Kidney capillary endothelial cell (primary cell): ENCODE results near the gene JARID2.

Experiments used
- DNase-seq: peaks from one replicate; pipeline ENCODE4 v3.0.0-alpha.2; 2018; ENCODE audit warnings: low spot score

JARID2 gene

DNA sequence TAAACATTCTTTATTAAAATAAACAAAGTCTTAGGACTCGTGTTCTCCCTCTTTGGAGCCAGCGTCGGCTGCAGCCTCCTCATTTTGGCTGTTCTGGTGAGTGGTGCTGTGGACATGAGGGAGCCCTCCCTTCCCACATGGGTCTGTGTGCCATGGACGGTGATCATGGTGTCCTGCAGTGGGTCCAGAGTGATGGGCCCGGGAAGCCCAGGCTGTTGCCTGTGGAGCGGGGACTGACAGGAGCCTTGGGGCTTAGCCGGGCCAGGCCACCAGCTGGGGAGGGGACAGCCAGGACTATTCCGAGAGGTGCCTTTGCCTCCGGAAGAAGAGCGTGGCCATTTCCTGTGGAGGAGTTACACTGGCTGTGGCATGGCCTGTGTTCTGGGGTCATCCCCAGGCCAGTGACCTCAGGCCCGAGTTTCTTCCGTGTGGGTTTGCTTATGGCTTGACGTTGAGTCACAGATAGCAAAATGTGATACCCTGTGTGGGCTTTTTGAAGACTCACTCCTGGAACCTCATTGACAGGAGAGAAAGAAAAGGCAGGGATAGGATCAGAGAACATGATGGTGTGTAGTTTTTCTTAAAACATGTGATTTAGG is 263.6 kb downstream of the JARID2 start:
- peak; percentile 29 for DNase-seq

DNA sequence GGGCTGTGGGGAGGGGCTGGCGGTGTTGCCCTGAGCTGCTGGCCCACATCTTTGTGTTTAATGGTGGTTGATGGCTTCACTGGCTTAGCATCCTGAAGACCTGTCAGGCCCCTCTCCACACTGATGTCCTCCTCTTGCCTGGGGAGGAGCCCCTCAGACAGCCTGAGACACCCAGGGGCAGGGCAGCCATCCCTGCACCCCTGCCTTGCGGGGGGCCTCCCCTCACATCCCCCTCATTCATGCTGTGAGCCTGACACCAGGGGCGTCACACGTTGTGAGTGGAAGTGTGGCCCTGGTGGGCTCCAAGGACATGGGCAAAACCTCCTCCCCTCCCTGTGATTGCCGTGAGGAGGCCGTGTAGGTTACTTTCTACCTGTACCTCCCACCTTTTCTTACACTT is 264.3 kb downstream of the JARID2 start:
- no peak for DNase-seq

DNA sequence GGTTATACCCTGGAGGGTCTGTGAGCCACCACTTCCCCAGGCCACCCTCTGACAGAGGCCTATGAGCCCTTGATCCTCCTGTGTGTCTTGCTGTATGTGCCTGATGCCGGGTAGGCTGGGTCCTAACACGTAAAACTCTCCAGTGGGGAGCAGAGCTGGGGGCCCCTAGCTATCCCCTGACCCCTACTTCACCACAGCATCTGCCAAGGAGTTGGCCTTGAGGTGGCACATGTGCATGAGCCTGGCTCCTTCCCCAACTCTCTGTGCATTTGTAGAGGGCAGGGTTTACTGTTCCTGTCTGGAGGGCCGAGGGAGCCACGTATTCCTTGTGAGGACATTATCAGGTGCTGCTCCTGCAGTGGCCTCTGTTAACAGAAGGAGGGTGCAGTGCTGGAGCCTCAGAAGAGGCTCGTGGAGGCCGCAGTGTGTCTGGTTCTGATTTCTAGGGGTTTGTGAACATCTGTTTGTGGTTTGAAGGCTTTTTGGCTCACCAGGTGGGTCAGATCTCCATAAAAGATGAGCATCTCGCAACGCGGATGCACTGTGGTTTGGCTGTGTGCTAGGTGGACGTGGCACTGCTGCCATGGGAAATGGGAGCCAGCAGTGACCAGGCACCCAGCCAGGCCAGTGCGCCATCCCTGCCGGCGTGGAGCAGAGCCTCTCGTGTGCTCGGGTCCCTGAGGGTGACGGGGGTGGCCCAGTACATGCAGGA is 264.8 kb downstream of the JARID2 start:
- DNase-seq: no peak

DNA sequence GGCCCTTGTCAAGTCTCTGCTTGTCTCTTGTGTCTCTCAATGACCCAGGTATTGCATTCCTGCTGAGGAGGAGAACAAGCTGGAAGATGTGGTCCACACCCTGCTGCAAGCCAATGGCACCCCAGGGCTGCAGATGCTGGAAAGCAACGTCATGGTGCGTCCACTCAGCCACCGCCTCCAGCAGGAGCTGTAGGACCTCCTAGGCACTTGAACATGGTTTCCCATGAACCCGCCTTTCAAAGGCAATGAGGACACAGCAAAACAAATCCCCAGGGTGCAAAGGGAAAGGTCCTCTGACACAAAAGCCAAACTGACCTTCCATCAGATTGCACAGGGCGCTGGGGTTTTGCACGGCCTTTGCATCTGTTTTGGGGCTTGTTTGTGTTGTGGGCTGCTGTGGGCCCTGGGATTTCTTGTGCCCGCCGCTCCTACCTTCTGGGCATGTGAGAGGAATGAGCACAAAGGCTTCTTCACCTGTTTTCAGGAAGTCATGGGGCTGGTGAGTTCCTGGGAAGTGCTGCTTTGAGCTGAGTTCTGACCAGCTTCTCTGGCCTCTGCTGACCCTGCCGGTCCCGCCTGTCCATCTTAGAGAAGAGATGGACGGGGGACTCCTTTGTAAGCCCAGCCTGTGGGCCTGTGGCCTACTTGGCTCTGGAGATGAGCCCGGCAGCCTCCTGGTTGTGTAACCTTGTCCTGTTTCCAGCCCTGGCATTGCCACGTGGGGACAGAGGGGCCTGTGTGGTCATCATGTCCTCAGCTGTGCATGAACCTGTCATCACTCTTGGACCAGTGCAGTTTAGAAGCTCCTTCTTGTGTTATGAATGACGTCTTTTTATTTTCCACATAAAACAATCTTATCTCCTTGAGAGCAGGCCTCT is 265.6 kb downstream of the JARID2 start:
- no peak for DNase-seq

DNA sequence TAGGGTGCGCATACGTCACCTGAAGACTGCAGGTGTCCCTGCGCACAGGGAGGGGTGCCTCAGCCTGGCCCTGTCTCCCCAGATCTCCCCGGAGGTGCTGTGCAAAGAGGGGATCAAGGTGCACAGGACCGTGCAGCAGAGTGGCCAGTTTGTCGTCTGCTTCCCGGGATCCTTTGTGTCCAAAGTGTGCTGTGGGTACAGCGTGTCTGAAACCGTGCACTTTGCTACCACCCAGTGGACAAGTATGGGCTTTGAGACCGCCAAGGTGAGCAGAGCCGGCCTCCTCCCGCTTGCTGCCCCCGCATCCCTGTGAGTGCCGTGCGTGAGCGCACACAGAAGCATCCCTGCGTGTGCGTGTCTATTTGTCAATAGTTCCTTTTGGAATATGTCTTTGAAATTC is 266.3 kb downstream of the JARID2 start:
- no peak for DNase-seq

DNA sequence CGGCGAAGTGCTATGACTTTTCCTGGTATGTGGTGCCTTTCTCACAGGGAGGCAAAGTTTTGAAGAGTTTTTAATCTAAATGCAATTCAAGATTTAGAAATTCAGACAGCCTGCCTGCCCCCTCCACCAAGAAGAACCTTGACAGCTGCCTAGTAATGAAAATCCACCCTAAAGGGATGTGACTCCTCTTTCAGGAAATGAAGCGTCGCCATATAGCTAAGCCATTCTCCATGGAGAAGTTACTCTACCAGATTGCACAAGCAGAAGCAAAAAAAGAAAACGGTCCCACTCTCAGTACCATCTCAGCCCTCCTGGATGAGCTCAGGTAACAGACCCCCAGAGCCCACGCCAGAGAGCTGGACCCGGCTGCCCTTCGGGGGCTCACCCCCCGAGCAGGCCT is 266.9 kb downstream of the JARID2 start:
- DNase-seq: peak; percentile 43

DNA sequence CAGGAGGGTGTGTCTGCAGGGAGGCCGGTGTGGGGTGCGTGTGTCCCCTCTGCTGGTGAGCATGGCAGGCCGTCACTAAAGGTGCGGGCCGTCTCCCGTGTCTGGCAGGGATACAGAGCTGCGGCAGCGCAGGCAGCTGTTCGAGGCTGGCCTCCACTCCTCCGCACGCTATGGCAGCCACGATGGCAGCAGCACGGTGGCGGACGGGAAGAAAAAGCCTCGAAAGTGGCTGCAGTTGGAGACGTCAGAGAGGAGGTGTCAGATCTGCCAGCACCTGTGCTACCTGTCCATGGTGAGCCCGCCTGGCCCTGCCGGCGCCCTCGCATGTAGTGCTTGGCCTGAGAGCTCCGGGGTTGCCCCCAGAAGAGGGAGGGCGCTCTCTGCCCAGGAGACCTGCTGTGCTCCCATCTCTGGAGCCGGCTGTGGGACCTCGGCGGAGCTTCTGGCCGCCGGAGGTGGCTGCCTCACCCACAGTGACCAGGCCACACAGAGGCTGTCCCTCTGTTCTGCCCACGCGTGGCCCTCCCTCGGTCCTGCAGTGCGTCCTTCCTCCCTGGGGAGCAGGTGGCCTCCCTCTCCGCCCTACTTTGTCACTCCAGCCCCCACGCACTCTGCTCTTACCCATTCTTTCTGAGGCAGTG is 267.4 kb downstream of the JARID2 start:
- no peak for DNase-seq

DNA sequence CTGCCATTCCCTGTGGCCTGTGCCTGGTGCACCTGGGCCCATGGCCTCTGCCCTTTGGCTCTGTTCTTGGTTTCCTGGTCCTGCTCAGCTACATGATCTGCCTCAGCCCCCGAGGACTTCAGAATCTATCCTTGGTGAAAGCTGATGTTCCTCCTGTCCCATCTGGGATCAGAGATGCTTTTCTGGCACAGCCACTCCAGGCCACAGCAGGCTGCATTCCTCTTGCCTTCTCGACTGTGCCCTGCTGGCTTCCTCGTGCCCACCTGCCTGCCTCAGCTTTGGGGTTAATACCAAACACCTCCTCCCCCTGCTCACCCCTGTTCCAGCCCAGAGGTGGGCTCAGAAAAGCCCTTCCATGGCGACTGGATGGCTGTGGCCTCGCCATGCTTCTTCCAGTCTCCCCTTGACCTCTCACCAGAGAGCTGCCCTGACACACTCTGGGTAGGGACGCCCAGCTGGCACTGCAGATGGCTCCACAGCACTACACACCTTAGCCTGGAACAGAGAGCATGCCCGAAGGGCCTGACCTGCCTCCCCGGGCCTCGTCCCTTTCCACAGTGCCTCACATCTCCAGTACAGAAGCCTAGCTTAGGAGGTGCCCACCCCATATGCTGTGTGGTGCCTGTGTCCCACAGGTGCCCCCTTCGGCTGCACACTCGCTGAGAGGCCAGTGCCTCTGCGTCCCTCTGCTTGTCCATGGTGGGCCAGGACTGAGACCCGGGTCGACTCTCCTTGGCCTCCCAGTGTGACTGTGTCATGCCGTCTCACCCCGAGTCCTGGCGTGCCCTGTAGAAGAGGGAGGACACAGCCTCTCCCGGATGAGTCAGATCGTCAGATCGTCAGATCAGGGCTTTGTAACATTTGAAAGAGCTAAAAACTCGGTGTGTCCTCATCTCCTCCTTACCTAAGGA is 268.2 kb downstream of the JARID2 start:
- DNase-seq: no peak

DNA sequence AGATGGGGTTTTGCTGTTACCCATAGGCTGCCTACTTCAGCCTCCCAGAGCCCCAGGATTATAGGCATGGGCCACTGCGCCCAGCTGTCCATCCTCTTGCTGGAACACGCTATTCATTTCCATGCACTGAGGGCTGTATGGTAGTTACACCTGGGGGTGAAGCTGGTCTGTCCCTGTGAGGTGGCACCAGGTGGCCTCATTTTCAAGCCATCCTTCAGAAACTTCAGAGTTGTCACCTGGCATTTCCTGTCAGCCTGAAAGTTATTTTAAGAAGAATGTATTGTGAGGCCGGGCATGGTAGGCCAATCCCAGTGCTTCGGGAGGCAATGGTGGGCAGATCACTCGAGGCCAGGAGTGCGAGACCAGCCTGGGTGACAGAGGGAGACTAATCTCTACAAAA is 269.4 kb downstream of the JARID2 start:
- DNase-seq: no peak

DNA sequence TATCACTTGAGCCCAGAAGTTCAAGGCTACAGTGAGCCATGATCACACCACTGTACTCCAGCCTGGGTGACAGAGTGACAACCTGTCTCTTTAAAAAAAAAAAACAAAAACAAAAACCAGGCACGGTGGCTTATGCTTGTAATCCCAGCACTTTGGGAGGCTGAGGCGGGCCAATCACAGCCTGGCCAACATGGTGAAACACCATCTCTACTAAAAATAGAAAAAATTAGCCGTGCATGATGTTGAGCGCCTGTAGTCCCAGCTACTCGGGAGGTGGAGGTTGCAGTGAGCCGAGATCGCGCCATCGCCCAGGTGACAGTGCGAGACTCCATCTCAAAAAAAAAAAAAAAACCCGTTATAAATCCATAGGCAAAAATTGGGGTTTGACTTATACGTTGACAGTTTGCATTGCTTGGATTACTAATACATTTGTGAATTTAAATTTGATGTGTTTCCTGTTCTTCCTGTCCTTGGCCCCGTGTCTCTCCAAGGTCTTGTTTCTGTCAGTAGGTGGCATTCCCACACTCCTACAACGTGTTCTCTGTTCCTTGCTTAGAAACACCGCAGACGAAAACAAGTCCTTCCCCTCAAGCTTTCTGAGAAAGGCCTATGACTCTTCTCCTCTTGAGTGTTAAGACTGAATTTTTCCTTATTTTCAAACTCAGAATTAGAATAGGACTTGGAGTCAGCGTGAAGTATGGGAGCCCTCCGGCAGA is 269.9 kb downstream of the JARID2 start:
- no peak for DNase-seq

DNA sequence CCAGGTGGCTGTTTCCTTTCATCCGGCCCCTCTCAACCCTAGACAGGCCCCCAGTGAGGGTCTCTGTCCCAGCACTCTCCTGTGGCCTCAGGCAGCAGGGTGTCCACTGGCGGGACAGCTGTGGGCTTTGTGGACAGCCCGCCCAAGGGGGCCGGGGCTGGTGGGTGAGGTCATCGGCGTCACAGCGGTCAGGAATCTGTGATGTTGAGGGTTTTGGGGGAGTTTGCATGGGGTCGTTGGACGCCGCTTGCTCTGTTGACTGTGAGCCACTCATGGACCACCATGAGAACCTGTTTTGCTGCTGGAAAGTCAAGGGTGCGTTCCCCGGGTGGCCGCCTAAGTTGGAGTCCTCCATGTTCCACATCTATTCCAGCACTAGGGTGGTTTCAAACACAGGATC is 270.5 kb downstream of the JARID2 start:
- no peak for DNase-seq

DNA sequence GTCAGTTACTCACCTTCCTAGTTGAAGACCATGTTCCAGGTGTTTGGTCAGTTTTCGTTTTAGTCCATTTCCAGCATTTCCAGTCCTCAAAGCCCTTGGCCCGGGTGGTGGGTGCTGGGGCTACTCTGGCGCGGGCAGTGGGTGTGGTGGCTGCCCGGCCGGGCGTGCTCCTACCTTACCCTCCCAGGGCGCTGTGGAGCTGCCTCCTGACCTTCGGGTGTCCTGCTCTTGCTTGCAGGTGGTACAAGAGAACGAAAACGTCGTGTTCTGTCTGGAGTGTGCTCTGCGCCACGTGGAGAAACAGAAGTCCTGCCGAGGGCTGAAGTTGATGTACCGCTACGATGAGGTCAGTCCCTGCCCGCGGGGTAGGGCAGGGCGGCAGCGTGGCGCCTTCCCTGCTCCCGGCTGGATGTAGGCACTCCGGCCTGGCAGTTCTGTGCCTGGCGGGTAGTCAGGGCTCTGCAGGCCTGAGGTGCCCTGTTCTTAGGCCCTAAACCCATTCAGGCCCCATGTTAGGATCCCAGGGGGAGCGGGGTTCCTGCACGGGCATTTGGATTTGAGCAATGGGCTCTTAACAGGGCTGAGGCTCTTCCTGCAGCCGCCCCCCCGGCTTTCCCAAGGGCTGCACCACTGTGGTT is 271.2 kb downstream of the JARID2 start:
- no peak for DNase-seq

DNA sequence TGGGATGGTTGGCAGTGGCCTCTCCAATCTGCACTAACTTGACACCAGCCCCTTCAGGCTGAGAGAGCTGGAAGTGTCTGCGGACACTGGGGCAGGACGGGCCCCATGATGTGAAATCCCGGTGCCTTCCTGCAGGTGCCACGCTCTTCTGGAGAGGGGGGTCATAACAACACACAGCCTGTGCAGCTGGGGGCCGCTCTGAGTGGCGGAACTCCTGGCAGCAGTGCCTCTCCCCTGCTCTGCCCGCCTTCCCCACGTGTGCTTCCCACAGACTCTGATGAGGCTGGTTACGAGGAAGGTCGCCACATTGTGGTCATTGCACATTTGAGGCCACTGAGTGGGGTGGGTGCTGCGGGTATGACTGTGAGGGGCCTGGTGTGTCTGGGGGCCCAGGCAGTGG is 271.7 kb downstream of the JARID2 start:
- DNase-seq: no peak

DNA sequence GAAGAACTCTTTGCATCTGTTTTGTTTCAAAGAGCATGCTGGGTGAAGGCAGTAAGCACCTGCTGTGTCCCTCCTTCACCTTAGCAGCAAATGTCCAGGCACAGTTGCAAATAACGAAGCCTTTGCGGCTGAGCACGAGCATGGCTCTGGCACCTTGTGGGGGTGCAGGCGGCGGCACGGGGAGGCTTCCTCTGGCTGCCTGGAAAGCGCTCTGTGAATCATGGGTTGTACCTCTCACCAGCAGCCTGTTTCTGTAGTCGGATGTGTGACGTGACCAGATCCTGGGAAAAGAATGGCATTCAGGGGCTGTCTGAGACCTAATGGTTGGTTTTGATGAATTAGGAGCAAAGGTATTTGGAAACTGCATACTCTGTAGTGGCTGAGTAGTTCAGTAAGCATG is 272.2 kb downstream of the JARID2 start:
- no peak for DNase-seq

DNA sequence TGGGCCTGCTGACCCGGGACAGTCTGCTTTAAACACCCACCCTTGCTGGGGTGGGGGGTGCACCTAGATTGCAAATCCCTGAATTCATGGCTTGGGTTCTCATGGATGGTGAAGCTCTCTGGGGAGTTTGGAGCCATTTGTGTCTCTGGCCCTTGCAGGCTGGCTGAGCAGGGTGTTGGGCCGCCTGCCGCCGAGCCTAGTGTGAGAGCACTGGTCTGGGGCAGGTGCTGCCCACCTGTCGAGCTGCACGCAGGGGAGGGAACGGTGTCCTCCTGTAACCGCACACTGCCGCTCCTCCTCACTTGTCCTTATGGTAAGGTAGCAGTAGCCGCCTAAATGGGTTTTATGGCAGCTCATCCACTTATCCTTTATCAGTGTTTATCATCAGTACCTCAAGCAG is 273.0 kb downstream of the JARID2 start:
- DNase-seq: no peak

DNA sequence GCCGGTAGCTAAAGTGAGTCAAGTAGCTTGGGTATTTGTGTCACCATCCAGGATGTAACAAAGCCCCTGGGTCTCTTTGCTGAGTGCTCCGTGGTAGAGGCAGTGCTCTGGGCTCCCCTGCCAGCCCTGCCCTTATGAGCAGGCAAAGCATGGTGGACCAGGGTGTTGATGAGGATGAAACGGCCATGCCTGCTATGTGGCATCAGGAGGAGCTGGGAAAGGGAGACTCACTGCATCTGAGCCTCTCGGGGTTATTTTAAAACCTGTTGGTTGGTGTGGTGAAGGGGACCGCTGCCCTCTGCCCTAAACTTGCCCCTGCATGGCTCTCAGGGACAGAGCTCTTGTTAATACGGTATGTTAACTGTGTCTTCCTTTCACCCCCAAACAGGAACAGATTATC is 273.8 kb downstream of the JARID2 start:
- no peak for DNase-seq

DNA sequence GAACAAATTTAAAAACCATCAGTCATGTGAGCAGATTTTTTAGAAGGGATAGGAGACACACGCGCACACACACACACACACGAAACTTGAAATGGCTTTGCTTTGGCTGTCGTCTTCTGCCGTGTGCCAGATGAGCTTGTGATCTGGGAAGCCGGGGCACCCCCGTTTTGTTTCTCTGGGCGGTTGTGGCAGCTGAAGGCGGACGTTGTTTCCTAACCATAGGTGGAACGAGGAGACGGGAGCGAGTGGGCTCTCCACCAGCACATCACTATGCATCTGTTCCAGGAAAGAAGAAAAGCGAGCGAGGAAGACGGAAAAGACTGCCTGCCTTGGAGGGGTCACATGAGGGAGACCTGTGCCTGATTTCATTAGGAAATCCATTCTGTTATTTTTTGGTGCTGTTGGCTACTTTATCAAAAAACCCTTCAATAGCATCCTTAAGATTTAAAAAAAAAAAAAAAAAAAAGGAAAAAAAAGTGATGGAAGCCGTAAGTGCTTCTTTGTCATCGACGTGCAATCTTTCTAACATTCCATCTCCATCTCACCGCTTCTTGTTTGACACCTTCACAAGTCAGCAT is 274.8 kb downstream of the JARID2 start:
- DNase-seq: no peak

DNA sequence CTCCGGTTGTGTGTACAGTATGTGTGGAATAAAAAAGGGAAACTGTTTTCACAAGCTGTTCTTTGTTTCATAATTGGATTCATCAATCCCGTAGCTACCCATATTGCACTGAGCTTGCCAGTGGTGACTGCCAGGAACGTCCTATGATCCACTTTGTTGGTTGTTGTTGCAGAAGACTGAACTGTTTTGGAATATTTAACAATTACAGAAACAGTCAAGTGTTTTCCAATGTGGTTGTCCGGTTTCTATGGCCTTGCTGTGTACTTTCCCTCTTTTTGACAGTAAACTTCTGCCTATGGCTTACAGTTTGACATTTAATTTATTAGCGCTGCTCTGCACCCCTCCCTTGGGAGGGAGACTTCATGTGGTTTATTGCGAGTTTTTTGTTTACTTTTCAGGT is 275.7 kb downstream of the JARID2 start:
- no peak for DNase-seq

DNA sequence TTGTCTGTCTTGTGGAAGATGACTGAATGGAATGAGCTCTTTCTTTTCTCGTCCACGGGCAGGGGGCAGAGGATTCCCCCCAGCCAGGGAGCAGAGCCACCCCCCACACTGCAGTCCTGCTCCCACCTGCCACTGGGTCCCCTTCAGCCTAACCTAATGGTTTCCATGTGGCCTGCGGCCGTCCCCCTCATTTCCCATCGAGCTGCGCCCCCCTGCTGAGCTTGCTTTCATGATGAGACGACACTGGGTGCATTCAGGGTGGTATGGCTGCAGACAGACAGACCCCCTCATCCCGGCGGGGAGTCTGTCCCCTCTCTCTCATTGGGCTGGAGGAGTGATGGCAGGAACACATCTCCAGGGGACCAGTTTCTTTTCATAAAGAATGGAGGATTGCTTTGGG is 276.2 kb downstream of the JARID2 start:
- DNase-seq: no peak

DNA sequence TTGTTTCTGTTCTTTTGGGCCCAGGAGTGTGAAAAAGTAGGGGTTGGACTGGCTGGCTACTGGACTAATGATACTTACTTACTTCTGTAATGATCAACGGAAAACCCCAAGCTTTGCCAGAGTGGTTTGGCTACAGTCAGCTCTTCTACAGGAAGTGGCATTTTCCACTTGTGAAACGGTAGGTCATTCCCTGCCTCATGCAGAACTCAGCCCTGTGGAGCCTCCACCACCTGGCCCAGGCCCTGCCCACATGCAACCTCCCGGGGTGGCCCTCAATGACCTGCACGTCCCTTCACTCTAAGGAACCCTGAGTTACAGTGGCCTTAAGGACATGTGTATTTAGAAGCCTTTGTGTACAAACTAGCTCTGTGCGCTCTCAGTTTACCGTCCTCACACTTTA is 276.6 kb downstream of the JARID2 start:
- DNase-seq: no peak
